Stimulated activated CD4-positive, alpha-beta T cell treated with anti-CD3 and anti-CD28 coated beads, Interleukin-15, amount 100 ng/mL, for 48 hours (primary cell): ENCODE results near the gene CACNA2D2.

Experiments used
- DNase-seq, 2 donors: peaks; one replicate each; pipeline ENCODE4 v3.0.0-alpha.2; 2020; ENCODE audit warnings: low read depth in 2 of 2

Gene CACNA2D2

DNA sequence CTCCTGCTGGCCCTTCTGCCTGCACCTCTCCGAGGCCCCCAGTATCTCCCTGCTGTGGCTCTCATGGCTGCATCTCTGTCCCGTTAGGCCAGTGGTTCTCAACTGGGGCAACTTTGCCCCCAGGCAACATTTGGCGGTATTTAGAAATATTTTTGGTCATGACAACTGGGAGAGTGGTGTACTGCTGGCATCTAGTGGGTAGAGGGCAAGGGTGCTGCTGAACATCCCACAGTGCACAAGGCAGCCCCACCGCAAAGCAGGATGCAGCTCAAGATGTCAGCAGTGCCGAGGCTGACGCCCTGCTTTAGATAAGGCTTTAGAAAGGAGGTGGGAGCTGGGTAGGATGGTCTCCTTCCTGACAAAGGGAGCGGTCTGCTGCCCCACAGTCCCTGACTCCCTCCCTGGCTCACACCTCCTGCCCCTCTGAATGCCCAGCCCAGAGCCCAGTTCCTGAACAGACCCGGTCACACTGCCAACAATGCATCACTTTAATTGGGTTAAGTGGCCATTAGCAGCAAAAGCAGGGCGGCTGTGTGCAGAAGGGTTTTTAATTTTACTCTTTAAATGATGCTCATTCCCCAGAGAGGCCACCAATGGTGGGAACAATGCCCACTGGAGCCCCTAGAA is 75.3 kb downstream of the CACNA2D2 start:
- no peak for DNase-seq

GRCh38 chr3:50427217-50427616 is 76.2 kb downstream of the CACNA2D2 start:
- no peak for DNase-seq

GRCh38 chr3:50425911-50426310 is 77.5 kb downstream of the CACNA2D2 start:
- no peak for DNase-seq

DNA sequence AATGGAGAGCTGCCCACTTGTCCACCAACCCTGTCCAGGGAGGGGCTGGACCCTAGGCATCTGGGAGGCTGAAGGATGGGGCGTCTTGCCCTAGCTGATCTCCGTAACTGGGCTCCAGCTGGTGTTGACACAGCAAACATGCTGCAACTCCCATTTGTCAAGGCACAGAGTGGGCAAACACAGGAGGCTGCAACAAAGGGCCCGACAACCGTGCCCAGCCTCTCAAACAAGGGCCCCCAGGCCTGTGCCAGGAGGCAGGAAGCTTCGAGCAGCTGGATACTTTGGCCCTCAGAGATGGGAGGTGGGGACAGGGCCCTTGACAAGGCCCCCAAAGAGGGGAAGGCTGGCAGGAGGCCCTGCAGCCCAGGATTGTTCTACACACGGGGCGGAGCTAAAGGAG is 79.9 kb downstream of the CACNA2D2 start:
- DNase-seq, result no peak

- no peak for DNase-seq
Measured at GRCh38 chr3:50422153-50422552, 81.3 kb downstream of the CACNA2D2 start.

DNA sequence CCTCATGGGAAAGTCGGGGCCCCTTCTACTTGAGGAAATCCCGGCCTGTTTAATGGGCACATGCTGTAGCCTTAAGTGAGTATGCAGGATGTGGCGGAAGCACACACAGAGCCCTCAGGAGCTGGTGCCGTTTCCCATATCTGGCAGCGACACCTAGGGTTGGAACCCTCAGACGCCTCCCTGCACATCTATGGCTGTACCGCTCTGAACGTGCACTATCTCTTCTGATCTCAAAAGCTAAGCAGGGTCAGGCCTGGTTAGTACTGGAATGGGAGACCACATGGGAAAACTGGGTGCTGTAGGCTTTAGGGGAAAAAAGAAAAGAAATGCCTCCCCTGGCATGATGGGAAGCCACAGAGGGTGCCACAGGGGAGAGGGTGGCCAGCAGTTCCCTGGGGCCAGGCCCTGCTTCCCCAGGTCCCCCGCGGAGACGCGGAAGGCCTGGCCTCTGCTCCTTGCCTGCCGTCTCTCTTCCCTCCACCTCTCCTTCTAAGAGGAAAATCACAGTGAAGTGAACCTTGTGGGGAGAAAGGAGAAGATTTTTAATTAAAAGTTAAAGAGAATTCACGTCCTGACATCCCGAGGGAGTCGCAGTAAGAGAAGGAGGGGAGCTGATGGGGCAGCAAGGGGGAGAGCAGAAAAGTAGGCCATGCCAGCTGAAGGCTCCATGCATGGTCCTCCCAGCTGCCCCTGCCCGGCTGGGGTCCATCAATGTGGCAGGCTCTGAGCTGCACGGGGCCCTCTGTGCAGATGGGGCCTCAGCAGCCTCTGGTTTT is 83.7 kb downstream of the CACNA2D2 start:
- DNase-seq, result no peak

DNA sequence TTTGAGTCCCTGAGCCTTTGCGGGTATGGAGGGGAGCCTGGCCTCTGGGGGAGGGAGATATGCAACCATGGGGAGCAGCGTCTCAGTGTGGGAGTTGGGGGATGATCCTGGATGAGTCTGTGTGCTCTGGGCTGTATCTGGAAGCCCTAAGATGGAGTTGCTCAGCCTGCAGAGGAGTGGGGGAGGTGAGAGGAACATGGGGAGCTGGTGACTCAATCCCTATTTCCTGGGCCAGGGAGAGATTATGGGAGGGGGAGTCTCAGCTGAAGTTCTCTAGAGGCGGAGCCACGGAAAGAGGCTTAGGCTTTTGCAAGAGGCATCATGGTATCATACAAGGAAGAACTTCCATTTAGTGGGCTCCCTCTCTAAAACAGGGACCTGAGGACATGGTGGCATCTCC is 84.6 kb downstream of the CACNA2D2 start:
- no peak for DNase-seq

GRCh38 chr3:50417637-50418033 is 85.8 kb downstream of the CACNA2D2 start:
- DNase-seq, result no peak

DNA sequence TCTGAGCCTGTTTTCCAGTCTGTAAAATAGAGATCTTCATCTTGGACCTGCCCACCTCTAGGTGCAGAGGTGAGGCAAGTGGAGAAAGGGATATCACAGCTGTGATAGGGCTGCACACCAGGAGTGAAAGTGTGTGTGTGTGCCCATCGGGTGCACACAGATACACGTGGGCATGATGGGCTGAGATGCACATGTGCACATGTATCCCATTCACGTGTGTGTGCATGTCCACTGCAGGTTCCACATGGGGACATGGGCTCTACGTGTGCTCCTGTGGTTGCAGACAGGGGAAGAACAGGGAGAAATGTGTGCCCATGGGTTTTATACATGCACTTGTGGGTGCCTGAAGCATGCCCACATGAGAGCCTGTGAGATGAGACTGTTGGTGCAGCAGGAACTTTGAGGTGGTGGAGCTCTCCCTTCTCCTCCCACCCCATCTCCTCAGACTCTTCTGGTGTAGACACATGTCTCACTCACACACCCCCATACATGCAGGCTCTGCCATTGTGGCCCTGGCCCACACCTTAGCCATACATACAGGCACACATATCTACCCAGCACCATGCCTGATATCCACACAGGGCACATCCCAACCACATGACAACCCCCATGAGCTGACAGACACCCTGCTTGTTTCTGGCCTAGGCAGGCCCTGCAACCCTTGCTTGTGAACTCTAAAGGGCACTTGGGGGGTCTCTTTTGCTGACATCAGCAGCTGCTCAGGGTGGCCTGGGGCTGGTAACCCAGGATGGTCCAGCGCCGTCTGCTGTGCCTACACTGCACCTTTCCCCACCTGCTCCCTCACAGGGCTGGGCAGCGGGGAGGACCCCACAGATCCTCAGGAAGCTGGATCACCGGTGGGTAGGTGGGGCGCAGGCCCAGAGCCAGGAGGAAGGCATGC is 86.4 kb downstream of the CACNA2D2 start:
- DNase-seq, result no peak

DNA sequence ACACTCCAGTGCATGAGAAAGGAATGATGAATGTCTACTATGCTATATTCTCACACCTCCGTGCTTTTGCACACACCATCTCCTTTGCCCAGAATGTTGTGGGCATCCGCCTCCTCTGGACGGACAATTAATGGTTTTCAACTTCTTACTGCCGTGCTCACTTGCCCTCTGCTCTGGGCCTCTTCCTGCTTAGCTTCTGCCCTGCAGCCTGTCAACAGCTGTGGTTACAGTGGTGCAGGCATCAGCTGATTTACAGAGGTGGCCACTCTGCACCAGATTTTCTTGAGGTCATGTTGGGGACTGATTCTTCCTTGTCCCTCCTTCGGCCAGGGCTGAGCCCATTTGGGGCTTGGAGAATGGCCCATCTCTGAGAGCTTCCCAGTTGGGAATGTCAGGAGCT is 87.6 kb downstream of the CACNA2D2 start:
- no peak for DNase-seq

DNA sequence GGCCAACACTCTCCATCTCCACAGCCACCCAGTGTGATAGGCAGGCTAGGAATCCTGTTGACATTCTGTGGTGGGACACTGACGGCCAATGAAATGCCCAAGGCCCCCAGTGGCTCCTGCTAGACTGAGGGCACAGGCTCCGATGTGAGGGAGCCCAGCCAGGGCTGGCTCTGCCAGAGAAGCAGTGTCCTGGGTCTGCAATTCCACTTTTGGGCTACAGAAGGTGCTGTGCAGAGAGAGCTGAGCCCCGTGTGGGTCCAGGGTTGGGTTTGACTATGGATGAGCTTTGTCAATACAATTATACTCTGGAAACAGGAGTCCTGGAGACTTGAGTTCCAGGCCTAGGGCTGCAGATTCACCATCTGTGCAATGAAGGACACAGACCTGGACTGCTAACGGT is 88.4 kb downstream of the CACNA2D2 start:
- DNase-seq, result no peak

DNA sequence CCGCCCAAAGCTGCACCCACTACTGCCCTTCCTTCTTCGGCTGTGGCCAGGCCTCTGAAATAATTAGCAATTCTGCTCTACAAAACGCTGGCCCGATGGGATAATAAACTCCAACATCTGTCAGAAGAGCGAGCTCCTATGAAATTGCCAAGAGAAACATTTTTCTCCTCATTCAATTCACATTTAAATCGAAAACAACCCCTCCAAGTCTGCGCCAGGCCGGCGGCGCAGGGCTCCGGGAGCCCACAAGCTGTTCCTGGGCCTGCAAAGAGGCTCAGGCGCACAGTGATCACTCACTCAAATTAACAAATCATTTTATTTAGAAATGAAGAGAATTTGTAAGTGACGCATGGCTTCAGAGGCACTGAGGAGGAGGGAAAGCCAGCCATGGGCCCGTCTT is 88.8 kb downstream of the CACNA2D2 start:
- DNase-seq, result no peak

GRCh38 chr3:50412231-50412754 is 91.1 kb downstream of the CACNA2D2 start:
- DNase-seq, result no peak

- DNase-seq, result no peak
Measured at GRCh38 chr3:50411229-50411628, 92.2 kb downstream of the CACNA2D2 start.

DNA sequence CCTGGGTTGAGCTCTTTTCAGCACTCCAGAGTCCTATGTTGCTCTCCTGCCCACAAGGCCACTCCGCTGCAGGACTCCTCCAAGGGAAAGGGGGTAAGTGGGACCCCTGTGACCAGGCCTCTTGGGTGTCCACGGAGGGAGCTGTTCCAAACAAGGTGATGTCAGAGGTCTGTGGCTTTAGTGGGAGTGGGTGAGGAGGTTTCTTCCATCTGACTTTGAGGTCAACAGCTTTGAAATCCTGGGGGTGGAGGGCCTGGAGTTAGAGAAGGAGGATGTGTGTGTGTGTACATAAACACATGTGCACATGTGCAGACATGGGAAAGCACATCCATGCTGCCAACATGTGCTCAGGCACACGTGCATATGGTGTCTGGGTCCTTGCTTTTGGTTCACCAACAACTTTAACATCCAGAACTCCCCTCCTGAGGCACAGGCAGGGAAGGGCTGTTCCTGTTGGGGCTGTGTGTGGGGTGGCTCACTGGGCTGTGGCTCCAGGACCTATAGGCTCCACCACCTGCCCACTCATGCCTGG is 92.8 kb downstream of the CACNA2D2 start:
- DNase-seq, result no peak

DNA sequence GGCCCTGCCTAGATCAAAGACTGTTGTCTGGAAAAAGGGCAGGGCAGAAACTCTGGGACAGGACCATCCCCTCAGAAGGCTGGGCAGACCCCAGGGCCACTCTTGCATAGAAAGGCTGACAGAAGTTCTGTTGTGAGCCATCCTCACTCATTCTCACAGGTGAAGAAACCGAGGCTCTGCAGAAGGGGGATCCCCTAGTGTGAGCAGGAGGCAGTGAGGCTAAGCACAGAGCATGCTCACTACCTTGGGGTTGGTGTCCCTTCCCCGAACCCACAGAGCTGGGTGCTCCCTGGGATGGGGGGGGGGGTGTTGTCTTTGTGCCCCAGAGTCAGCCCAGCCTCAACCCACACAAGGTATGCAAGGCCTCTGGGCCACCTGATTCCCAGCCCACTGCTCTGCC is 93.2 kb downstream of the CACNA2D2 start:
- no peak for DNase-seq

- no peak for DNase-seq
Measured at GRCh38 chr3:50408443-50408944, 94.9 kb downstream of the CACNA2D2 start.

DNA sequence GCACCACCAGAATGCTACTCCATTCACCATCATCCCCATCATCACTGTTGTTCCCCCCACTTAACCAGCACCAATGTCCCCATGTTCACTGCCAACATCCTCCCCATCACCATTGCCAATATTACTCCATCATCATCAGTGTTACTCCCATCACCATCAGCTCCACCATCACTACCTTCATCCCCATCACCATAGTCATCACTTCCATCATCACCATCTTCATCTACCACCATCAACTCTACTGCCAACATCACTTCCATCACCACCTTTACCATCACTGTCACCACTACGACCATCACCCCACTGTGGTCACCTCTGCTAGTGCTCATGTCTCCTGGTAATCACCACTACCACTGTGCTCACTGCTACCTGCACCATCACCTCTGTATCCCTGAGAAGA is 96.9 kb downstream of the CACNA2D2 start:
- DNase-seq, result no peak

DNA sequence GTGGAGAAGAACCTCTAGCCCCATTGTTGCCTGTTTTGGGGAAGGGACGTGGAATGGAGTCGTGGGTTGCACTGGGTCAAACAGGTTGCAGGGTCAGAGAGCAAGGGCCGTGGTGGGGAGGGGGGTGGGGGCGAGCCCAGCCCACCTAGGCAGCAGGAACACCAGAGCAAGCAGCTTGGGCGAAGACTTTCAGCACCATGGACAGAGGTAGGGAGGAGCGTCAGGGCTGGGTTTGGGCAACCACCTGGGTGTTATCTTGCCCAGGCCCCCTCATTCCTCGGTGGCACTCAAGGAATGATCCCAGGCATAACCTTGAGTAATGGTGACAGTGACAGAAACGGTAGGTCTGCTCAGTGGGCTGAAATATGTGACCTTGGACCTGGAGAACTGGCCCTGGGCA is 98.2 kb downstream of the CACNA2D2 start:
- DNase-seq, result no peak

- DNase-seq, result no peak
Measured at GRCh38 chr3:50401978-50402595, 101.3 kb downstream of the CACNA2D2 start.

GRCh38 chr3:50396502-50396901 is 106.9 kb downstream of the CACNA2D2 start:
- no peak for DNase-seq
